Omental fat pad (tissue), 4 donors: Measurements from ENCODE around the gene C12orf60. TPM values are rescaled to one million over a fixed set of nuclear protein-coding genes. Genes with fewer than 3 reads are reported as not detected.
A peak's percentile ranks its signal among the peaks of the same experiment; 100 is the strongest.

ENCODE experiments used
- ATAC-seq: fragments of 150-250 bp; one replicate; pipeline ENCODE4 v1.9.1; 2016; ENCODE audit warnings: mild to moderate bottlenecking, moderate library complexity; ENCODE audit not compliant: low FRiP score
- DNase-seq: peaks from one replicate; pipeline ENCODE4 v3.0.0-alpha.2; 2019; ENCODE audit warnings: low spot score
- total RNA-seq, 4 donors: library from RNA; depleted of rRNA; stranded (reverse); fragments of >200 nt; gene quantifications; one replicate each; pipeline ENCODE4 v1.1.0, GENCODE V29; 2016
- TF ChIP-seq, protein P1 (sequence below), 3 donors: fragments of 450-650 bp; IDR thresholded peaks; one replicate each; pipeline ENCODE4 v1.5.1; 2016 to 2017; ENCODE audit warnings: antibody characterized with exemption in 3 of 3, mild to moderate bottlenecking in 3 of 3, moderate library complexity in 2 of 3

The C12orf60 gene
- total RNA-seq, 4 donors from 2014 or later: 0.36 to 1.6 (median 0.56) TPM; not detected in 1

DNA sequence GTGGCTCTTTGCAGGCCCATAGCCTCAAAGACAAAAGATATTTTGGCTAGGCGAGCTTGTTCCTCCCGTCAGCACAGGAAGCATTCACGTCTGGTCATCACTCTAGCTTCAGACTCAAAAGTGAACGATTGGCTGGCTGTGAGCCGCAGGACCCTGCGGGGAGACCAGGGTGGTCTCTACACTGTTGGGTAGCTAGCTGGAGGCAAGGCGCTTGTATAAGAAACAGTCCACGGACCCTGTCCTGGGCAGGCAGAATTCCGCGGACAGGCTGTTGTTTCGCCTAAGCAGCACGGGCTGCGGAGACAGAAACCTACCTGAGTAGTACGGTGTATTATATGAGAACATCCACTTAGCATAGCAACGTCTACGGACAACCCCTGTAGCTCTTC is 29.8 kb upstream of the C12orf60 start:
- DNase-seq (no peak), ATAC-seq (peak; percentile 2)
- TF ChIP-seq, protein P1, sequence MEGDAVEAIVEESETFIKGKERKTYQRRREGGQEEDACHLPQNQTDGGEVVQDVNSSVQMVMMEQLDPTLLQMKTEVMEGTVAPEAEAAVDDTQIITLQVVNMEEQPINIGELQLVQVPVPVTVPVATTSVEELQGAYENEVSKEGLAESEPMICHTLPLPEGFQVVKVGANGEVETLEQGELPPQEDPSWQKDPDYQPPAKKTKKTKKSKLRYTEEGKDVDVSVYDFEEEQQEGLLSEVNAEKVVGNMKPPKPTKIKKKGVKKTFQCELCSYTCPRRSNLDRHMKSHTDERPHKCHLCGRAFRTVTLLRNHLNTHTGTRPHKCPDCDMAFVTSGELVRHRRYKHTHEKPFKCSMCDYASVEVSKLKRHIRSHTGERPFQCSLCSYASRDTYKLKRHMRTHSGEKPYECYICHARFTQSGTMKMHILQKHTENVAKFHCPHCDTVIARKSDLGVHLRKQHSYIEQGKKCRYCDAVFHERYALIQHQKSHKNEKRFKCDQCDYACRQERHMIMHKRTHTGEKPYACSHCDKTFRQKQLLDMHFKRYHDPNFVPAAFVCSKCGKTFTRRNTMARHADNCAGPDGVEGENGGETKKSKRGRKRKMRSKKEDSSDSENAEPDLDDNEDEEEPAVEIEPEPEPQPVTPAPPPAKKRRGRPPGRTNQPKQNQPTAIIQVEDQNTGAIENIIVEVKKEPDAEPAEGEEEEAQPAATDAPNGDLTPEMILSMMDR (IDR thresholded peaks at IDR 0.05): no peak

DNA sequence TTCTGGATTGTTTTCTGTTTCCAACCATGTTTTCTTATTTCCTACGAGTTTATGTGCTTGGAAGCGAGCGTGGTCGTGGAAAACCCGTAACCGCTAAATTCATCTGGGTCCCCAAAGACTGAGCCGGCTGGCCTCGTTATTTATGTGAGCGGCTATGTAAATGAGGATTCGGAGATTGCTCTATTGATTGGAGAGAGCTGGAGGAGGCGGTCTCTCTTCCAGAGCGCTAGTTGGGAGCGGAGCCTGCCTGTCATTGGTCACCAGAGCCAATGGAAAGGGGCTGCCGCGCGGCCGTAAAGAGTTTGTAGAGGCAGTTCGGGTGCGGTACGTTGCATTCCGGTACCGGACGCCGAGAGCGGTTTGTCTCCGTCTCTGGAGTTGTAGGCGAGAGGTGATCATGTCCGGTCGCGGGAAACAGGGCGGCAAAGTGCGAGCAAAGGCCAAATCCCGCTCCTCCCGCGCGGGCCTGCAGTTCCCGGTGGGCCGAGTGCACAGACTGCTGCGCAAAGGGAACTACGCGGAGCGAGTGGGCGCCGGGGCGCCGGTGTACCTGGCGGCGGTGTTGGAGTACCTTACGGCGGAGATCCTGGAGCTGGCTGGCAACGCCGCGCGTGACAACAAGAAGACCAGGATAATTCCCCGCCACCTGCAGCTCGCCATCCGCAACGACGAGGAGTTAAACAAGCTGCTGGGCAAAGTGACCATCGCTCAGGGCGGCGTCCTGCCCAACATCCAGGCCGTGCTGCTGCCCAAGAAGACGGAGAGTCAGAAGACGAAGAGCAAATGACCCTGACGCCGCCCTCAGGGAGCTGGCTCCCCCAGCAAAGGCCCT is 29.2 kb upstream of the C12orf60 start:
- ATAC-seq: peak; percentile 87
- TF ChIP-seq, protein P1 (IDR thresholded peaks at IDR 0.05): no peak
- peak; percentile 92 for DNase-seq

DNA sequence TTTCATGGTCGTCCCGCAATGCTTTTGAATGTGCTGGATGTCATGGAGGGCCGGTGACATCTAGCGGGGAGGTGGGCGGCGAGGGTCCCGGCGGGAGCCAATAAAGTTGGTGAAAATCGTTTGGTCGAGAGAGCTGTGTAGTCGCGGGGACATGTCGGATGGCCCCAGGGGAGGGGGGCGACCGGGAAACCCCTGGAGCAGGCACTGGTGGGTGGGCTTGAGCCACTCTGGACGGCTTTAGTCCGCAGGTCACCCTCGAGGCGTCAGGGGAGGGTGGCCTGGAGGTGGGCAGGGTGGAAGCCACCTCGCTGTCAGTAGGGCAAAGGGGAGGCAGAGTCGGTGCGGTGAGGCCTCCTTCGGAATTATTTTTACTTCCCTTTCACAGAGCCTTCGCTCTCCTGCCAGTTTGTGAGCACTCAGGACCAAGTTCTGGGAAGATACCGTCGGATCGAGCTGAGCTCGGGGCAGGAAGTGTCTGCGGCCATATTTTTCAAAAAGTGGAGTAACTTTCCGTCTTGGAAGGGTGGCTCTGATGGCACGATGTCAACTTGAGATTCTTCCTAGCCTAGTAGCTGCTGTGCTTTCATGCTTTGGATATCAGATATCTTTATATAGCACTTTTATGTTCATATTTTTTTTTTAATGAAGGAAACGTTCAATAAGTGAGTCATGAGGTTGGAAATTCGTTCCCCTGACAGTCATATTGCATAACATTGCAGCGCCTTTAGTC is 28.4 kb upstream of the C12orf60 start:
- DNase-seq (peak; percentile 23), ATAC-seq (peak; percentile 3)
- TF ChIP-seq, protein P1 (IDR thresholded peaks at IDR 0.05): no peak

DNA sequence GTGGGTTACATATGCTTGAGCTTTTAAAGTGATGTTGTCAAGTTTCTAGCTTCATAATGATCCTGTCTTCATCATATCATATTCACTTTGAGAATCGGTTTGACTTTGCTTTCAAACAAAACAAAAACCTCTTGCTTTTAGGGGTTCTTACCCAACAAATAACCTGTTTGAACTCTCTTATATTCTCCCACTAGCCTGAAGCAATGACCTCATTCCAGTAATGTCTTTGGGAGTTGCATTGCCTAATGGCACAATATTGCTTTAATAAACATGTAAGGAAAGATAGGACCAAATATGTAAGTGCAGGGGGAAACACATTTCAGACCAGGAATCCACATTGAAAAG is 27.9 kb upstream of the C12orf60 start:
- TF ChIP-seq, protein P1 (IDR thresholded peaks at IDR 0.05): no peak
- DNase-seq: no peak
- no peak for ATAC-seq

DNA sequence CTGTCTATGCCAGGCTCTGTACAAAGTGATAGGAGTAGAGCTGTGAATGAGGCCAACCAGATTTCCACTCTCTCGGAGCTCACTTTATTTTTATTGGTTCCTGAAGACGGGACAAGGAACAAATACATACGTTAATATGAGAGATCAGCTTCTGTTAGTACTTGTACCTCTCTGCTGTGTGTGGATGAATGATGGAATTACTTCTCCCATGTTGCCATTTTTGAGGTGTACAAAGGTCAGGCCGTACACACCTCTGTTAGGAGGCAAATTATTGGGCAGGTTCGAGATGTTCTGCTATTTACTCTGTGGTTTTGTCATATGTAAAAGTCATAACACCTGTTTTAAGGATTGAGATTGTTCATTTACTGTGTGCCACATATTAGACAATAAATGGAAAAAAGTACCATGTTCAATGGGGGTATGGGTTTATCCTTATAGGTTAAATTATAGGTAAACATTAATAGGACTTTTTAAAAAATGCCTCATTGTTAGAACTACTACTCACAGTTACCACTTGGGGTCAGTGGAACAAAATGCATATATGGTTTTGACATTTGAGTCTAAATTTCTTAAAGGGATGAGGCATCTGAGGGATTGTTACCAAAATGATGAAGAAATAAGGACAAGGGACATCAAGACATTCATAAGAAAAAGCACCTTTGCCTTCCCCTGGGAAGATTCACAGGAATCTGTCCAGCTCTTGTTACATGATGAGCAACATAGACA is 27.1 kb upstream of the C12orf60 start:
- TF ChIP-seq, protein P1 (IDR thresholded peaks at IDR 0.05): no peak

DNA sequence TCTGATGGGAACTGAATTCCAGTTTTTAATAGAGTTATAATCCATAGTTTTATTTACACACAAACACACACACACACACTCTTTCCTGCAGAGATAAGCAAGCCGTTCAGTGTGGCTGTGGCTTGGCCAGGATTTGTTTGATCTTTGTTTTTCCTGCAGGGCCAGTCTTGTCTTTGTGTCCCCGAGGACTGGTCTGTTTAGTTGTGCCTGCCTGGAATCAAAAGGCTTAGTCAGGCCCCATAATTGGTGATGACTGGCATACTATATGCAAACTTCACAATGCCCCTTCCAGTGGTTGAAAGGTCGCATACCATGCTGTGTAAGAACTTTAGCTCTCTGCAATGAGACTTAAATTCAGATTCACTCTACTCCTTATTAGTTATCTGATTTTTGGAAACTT is 26.2 kb upstream of the C12orf60 start:
- TF ChIP-seq, protein P1 (IDR thresholded peaks at IDR 0.05): no peak
- no peak for ATAC-seq
- DNase-seq: no peak

More for the DNA sequence above, 27.1 kb upstream of the C12orf60 start:
- no peak for DNase-seq
- no peak for ATAC-seq
